IMR-90 (cell line): ENCODE measurements around the gene CYP19A1.

Experiments
- BHLHE40 ChIP-seq: fragments of 150-350 bp; IDR thresholded peaks from 2 replicates; pipeline ENCODE4 v1.6.1; 2016; ENCODE audit warnings: mild to moderate bottlenecking, low read depth, low read length
- CEBPB ChIP-seq: IDR thresholded peaks from 2 replicates; pipeline ENCODE4 v1.6.1; 2012; ENCODE audit warnings: low read depth, low read length, improper control_type of control experiment
- CTCF ChIP-seq: conservative IDR thresholded peaks from 2 replicates; pipeline ENCODE4 v1.5.1; 2012; ENCODE audit warnings: mild to moderate bottlenecking, low read depth, low read length, improper control_type of control experiment
- MAFK ChIP-seq: IDR thresholded peaks from 2 replicates; pipeline ENCODE4 v1.6.1; 2012; ENCODE audit warnings: low read depth, low read length, improper control_type of control experiment
- MXI1 ChIP-seq: IDR thresholded peaks from 2 replicates; pipeline ENCODE4 v1.6.1; 2012; ENCODE audit warnings: low read depth, mild to moderate bottlenecking, low read length, moderate library complexity, borderline replicate concordance
- POLR2A ChIP-seq: IDR thresholded peaks from 2 replicates; pipeline ENCODE4 v1.6.1; 2012; ENCODE audit warnings: mild to moderate bottlenecking, low read depth, low read length
- RCOR1 ChIP-seq: IDR thresholded peaks from 2 replicates; pipeline ENCODE4 v1.6.1; 2012; ENCODE audit warnings: mild to moderate bottlenecking, low read length, improper control_type of control experiment; ENCODE audit not compliant: insufficient replicate concordance
- SMC3 ChIP-seq: fragments of 150-350 bp; IDR thresholded peaks from 2 replicates; pipeline ENCODE4 v1.6.1; 2016; ENCODE audit warnings: low read depth, mild to moderate bottlenecking, antibody characterized with exemption, low read length, moderate library complexity
- TF ChIP-seq, protein P1 (sequence below): fragments of 150-350 bp; IDR thresholded peaks from 2 replicates; pipeline ENCODE4 v1.6.1; 2017; ENCODE audit warnings: mild to moderate bottlenecking, antibody characterized with exemption, low read length, low read depth

DNA sequence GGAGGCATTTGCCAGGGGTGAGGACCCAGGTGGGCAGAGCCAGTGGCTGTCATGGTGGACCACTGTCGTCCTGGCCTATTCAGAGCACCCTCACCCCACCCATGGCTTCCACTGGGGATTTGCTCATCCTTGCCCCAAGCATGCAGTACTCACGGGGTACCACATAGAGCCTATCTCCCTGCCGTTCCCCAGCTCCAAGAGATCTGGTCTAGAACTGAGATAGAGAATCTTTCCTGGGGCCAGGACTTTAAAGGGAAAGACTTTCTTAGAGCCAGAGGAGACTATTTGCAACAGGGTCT lies 166.8 kb downstream of the CYP19A1 start:
- TF ChIP-seq CTCF (no peak), MAFK (no peak), BHLHE40 (no peak), MXI1 (no peak), SMC3 (no peak), RCOR1 (no peak), CEBPB (no peak), POLR2A (no peak)
- TF ChIP-seq, protein P1, sequence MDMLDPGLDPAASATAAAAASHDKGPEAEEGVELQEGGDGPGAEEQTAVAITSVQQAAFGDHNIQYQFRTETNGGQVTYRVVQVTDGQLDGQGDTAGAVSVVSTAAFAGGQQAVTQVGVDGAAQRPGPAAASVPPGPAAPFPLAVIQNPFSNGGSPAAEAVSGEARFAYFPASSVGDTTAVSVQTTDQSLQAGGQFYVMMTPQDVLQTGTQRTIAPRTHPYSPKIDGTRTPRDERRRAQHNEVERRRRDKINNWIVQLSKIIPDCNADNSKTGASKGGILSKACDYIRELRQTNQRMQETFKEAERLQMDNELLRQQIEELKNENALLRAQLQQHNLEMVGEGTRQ: no peak
